ENCODE data around the gene NOP56. TPM values are rescaled to one million over a fixed set of nuclear protein-coding genes. Genes with fewer than 3 reads are reported as not detected.
A peak's percentile ranks its signal among the peaks of the same experiment; 100 is the strongest.

NOP56 gene
- total RNA-seq, 4 donors from 2014 or later: 80.0 to 141 (median 87.6) TPM

DNA sequence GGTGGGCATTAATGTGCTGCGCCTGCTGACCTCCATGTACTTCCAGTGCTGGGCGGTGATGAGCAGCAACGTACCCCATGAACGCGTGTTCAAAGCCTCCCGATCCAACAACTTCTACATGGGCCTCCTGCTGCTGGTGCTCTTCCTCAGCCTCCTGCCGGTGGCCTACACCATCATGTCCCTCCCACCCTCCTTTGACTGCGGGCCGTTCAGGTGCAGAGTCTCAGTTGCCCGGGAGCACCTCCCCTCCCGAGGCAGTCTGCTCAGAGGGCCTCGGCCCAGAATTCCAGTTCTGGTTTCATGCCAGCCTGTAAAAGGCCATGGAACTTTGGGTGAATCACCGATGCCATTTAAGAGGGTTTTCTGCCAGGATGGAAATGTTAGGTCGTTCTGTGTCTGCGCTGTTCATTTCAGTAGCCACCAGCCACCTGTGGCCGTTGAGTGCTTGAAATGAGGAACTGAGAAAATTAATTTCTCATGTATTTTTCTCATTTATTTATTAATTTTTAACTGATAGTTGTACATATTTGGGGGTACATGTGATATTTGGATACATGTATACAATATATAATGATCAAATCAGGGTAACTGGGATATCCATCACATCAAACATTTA lies 35.2 kb upstream of the NOP56 start:
- Histone ChIP-seq H3K4me1 (no peaks in the 10 kb centered on the region), H3K36me3 (no peaks in the 10 kb centered on the region), H3K27me3 (no peaks in the 10 kb centered on the region), H3K4me3 (no peak overlapping the region), H3K9me3 (peaks cover 0 to 9% (median 0%) of the 10 kb centered on the region in 4 donors), H3K27ac (no peak overlapping the region)
- TF ChIP-seq, protein P1, sequence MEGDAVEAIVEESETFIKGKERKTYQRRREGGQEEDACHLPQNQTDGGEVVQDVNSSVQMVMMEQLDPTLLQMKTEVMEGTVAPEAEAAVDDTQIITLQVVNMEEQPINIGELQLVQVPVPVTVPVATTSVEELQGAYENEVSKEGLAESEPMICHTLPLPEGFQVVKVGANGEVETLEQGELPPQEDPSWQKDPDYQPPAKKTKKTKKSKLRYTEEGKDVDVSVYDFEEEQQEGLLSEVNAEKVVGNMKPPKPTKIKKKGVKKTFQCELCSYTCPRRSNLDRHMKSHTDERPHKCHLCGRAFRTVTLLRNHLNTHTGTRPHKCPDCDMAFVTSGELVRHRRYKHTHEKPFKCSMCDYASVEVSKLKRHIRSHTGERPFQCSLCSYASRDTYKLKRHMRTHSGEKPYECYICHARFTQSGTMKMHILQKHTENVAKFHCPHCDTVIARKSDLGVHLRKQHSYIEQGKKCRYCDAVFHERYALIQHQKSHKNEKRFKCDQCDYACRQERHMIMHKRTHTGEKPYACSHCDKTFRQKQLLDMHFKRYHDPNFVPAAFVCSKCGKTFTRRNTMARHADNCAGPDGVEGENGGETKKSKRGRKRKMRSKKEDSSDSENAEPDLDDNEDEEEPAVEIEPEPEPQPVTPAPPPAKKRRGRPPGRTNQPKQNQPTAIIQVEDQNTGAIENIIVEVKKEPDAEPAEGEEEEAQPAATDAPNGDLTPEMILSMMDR (IDR thresholded peaks at IDR 0.05): no peak
- no peak for TF ChIP-seq POLR2A (IDR thresholded peaks at IDR 0.05)
- TF ChIP-seq EP300 (IDR thresholded peaks at IDR 0.05): no peak
- no peak for DNase-seq (ENCODE audit: low spot score in 2 of 2)
- 76 to 79% methylated on average over 16 of the region's 16 CpGs for WGBS, 2 donors

DNA sequence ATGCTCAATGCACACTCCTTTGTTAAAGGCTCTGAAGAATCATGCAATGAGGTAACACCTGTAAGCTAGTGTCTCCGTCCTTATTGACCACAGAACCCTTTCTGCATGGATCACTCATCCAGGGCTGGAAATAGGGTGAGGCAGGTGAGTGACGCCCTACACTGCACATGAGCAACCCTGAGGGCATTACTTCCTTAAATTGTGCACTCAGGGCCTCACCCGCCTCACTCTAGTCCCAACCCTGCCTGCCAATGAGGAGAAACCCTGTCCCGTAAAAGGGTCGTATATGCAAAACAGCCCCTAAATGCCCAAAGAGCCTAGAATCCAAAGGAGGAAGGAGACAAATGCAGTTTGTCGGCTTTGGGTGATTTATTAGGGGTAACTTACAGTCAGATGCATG lies 33.6 kb upstream of the NOP56 start:
- 73 to 80% methylated on average over 6 of the region's 6 CpGs for WGBS, 2 donors

DNA sequence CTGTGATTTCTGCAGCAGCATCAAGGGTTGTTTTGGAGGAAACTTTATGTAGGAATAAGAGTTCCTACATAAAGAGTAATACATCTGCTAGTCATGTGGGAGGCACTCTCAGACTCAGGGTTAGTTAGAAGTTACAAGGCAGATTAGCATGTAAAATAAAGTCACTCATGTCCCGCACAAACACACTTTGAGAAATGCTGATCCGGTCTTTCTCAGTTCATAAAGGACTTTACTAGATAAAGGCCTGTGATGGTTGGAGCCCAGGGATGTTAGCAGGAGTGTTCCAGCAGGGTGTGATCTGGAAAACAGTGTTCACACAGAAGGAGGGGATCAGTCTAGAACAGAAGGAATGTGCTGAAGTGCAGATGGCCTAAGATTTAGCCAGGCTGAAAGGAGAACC lies 33.1 kb upstream of the NOP56 start:
- no peak overlapping the region for H3K4me3 ChIP-seq
- WGBS, 2 donors: 46 to 50% methylated on average over 2 of the region's 2 CpGs
- no peaks in the 10 kb centered on the region for H3K27me3 ChIP-seq
- no peaks in the 10 kb centered on the region for H3K4me1 ChIP-seq
- no peaks in the 10 kb centered on the region for H3K36me3 ChIP-seq
- H3K9me3 ChIP-seq: peaks cover 0 to 8% (median 0%) of the 10 kb centered on the region in 4 donors
- DNase-seq (ENCODE audit: low spot score in 2 of 2): no peak
- H3K27ac ChIP-seq: no peak overlapping the region
- no peak for TF ChIP-seq EP300 (IDR thresholded peaks at IDR 0.05)
- no peak for TF ChIP-seq POLR2A (IDR thresholded peaks at IDR 0.05)

More for the DNA sequence above, 33.6 kb upstream of the NOP56 start:
- Histone ChIP-seq H3K9me3 (peaks cover 0 to 9% (median 0%) of the 10 kb centered on the region in 4 donors), H3K4me3 (no peak overlapping the region), H3K27ac (no peak overlapping the region), H3K27me3 (no peaks in the 10 kb centered on the region), H3K4me1 (no peaks in the 10 kb centered on the region), H3K36me3 (no peaks in the 10 kb centered on the region)
- TF ChIP-seq POLR2A (IDR thresholded peaks at IDR 0.05) (no peak), EP300 (IDR thresholded peaks at IDR 0.05) (no peak)
- TF ChIP-seq, protein P1 (IDR thresholded peaks at IDR 0.05): no peak
- DNase-seq (ENCODE audit: low spot score in 2 of 2): no peak

DNA sequence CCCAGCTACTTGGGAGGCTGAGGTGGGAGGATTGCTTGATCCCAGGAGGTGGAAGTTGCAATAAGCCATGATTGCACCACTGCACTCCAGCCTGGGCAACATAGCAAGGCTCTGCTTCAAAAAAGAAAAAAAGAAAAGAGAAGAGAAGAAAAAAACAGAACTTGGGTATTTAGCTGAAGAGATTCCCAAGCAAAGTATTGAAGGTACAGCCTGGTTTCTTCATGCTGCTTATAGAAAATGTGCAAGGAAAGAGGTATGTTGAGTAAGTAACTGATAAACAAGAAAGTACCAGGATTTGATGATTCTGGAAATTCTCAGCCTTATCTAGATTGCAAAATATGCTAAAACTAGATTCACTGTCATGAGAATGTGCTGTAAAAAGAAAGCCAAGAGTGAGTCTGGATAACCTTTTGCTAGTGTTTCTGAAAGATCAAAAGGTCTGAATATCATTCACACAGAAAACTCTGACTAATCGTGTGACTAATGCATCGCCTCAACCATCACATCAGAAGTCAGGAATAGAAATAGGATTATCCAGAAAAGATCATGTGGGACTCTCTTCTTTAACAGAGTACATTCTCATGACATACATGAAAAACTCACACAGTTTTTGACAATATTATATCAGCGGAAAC lies 32.4 kb upstream of the NOP56 start:
- WGBS, 2 donors: 86 to 89% methylated on average over 3 of the region's 3 CpGs

DNA sequence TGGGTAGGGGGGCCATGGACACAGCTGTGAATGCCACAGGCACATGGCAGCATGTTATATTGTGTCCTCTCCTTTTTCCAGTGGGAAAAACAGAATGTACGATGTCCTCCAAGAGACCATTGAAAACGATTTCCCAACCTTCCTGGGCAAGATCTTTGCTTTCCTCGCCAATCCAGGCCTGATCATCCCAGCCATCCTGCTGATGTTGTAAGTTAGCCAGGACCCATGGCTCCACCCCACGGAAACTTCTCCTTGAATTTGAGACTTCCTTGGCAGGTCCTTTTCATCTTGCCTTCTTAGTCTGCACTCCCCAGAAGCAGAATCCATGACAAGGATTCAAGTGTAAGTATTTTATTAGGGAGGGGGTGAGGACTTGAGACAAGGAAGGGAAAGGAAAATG lies 28.2 kb upstream of the NOP56 start:
- TF ChIP-seq POLR2A (IDR thresholded peaks at IDR 0.05) (no peak), EP300 (IDR thresholded peaks at IDR 0.05) (peak in 1 of 2 donors; percentile 33)
- Histone ChIP-seq H3K27me3 (no peaks in the 10 kb centered on the region), H3K4me1 (no peaks in the 10 kb centered on the region), H3K27ac (no peak overlapping the region), H3K36me3 (no peaks in the 10 kb centered on the region), H3K4me3 (no peak overlapping the region), H3K9me3 (peaks cover 0 to 17% (median 0%) of the 10 kb centered on the region in 4 donors)
- DNase-seq (ENCODE audit: low spot score in 2 of 2): peak in 1 of 2 donors; percentile 32
- WGBS, 2 donors: 68 to 75% methylated on average over 4 of the region's 4 CpGs

More for the DNA sequence above, 32.4 kb upstream of the NOP56 start:
- Histone ChIP-seq H3K4me3 (no peak overlapping the region), H3K36me3 (no peaks in the 10 kb centered on the region), H3K27ac (no peak overlapping the region), H3K9me3 (peaks cover 0 to 5% (median 0%) of the 10 kb centered on the region in 4 donors), H3K4me1 (no peaks in the 10 kb centered on the region), H3K27me3 (no peaks in the 10 kb centered on the region)
- DNase-seq (ENCODE audit: low spot score in 2 of 2): no peak
- TF ChIP-seq, protein P1 (IDR thresholded peaks at IDR 0.05): no peak
- TF ChIP-seq POLR2A (IDR thresholded peaks at IDR 0.05): no peak
- no peak for TF ChIP-seq EP300 (IDR thresholded peaks at IDR 0.05)

DNA sequence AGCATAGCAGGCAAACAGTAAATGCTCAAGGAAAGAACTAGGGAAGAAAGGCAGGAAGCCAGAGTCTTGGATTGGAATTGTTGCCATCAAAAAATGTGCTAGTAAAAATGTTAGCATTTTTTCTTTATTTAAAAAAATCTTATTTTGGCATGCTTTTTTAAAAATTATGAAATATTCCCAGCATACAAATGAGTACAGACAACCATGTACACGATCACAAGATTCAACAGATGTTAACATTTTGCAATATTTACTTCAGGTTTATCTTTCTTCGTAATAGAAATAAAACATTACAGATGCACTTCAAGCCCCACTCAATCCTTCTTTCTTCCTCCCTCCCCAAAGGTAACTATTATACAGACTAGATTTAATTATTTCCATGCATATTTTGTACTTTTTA lies 27.4 kb upstream of the NOP56 start:
- 61 to 83% methylated on average over 2 of the region's 2 CpGs for WGBS, 2 donors
- TF ChIP-seq EP300 (IDR thresholded peaks at IDR 0.05) (no peak), POLR2A (IDR thresholded peaks at IDR 0.05) (no peak)
- TF ChIP-seq, protein P1 (IDR thresholded peaks at IDR 0.05): no peak
- Histone ChIP-seq H3K36me3 (no peaks in the 10 kb centered on the region), H3K4me3 (no peak overlapping the region), H3K27ac (no peak overlapping the region), H3K9me3 (peaks cover 0 to 18% (median 0%) of the 10 kb centered on the region in 4 donors), H3K4me1 (no peaks in the 10 kb centered on the region), H3K27me3 (no peaks in the 10 kb centered on the region)
- no peak for DNase-seq (ENCODE audit: low spot score in 2 of 2)
